Calu3 (cell line): Measurements from ENCODE around the gene NOB1. TPM values are rescaled to one million over a fixed set of nuclear protein-coding genes. Genes with fewer than 3 reads are reported as not detected.

Experiments
- BruUV-seq: library from RNA; stranded (reverse); fragments of 400-500 nt; replicated peaks from 2 replicates; lab custom pipeline; 2021; lab: Mats Ljungman, UMichigan
- CTCF ChIA-PET: fragments of 300-600 bp; sonication (Branson Sonifier 250); formaldehyde crosslinking; loops from one replicate; lab custom pipeline; 2022; ENCODE audit warnings: antibody characterized with exemption; lab: Charles Lee
- DNase-seq: peaks from one replicate; pipeline ENCODE4 v3.0.0; 2022
- H3K27ac Mint-ChIP-seq: one replicate; pipeline ENCODE4 v1.8.0; 2022; ENCODE audit warnings: mixed read lengths; ENCODE audit not compliant: unreplicated experiment
- H3K27me3 Mint-ChIP-seq: one replicate; pipeline ENCODE4 v1.8.0; 2022; ENCODE audit warnings: mixed read lengths; ENCODE audit not compliant: unreplicated experiment
- H3K36me3 Mint-ChIP-seq: one replicate; pipeline ENCODE4 v1.8.0; 2022; ENCODE audit warnings: mild to moderate bottlenecking, moderate library complexity, mixed read lengths; ENCODE audit not compliant: insufficient read depth, unreplicated experiment
- H3K4me1 Mint-ChIP-seq: one replicate; pipeline ENCODE4 v1.8.0; 2022; ENCODE audit warnings: mild to moderate bottlenecking, low read depth, mixed read lengths; ENCODE audit not compliant: unreplicated experiment
- H3K4me3 Mint-ChIP-seq: one replicate; pipeline ENCODE4 v1.8.0; 2022; ENCODE audit warnings: mild to moderate bottlenecking, low read depth, moderate library complexity, mixed read lengths; ENCODE audit not compliant: unreplicated experiment
- H3K9me3 Mint-ChIP-seq: one replicate; pipeline ENCODE4 v1.8.0; 2022; ENCODE audit warnings: low read depth, mixed read lengths; ENCODE audit not compliant: unreplicated experiment
- intact Hi-C: fragments of 100-400 bp; cut with micrococcal nuclease; formaldehyde crosslinking; loops from one replicate; pipeline ENCODE4 v1.10.0; 2022; ENCODE audit not compliant: unreplicated experiment
- total RNA-seq: library from RNA; stranded (reverse); gene quantifications from 2 replicates; pipeline ENCODE4 v1.2.3, GENCODE V29; 2022
- TF ChIP-seq, protein P1 (sequence below): fragments of 200-600 bp; IDR thresholded peaks from one replicate; pipeline ENCODE4 v1.8.0; 2022; ENCODE audit warnings: antibody characterized with exemption; ENCODE audit not compliant: unreplicated experiment

NOB1 gene
- total RNA-seq, 1 experiment from 2014 or later, result 82.4 TPM

DNA sequence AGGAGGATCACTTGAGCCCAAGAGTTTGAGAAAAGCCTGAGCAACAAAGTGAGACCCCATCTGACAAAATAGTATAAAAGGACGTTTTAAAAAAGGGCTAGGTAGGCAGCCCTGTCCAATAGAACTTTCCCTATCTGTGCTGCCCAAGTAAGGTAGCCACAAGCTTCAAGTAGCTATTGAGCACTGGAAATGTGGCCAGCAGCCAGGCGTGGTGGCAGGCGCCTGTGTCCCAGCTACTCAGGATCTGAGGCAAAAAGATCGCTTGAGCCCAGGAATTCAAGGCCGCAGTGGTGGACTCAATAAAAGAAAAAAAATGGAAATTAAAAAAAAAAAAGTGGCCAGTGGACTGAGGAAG lies 26.8 kb downstream of the NOB1 start:
- intact Hi-C loops, result loop anchor here (2.0 kb wide), 1 partner anchor 17 kb away; no protein-coding TSS in a partner anchor
- H3K9me3 Mint-ChIP-seq, result no peaks in the 10 kb centered on the region
- CTCF ChIA-PET, result interaction anchor here (1.4 to 1.8 kb wide), 3 partner anchors 25 to 35 kb away, joined by 3 to 5 read pairs (median 4); partner anchors contain the start of genes NOB1 and WWP2

DNA sequence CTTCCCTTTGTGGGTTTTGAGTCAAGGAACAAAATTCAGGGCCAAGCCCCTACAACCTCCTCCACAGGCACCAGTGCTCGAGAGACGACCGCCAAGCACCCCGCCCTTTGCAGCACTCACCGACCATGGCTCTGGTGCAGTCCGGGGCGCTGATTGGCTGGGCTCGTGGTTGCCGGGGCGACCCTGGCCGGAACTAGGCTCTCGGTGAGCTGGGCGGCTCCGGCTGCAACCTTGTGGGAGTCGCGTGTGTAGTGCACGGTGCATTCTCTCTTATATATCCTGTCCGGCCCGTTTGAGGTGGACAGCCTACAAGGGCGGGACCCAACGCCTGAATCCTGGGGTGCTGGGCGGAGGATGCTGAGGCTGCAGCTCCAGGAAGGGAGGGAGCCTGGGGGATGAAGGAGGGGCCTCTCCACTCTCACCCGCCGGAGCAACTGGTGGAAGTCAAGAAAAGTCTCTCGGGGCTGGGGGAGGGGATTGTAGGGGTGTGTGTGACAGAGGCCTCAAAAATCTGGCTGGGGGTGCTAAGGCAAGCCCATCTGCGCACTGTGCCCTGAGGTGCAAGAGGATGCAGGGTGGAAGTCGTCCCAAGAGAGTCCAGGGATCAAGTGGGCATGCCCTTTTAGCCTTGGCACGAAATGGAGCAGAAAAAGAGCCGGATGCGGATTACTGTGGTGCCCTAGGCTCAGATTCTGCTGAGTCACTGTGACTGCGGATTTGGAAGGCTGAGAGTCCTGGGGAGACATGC lies 28.2 kb downstream of the NOB1 start, which contains the start of gene NQO1:
TSS of gene NQO1 (minus strand) at position 248 of the 748 bp plus-strand sequence. CDS start at position 127, 121 bp downstream.
- H3K9me3 Mint-ChIP-seq, result no peaks in the 10 kb centered on the region
- intact Hi-C loops, result loop anchor here (1.0 to 2.0 kb wide), 2 partner anchors 16 to 28 kb away; partner anchors contain the start of gene NOB1
- H3K4me1 Mint-ChIP-seq, result peaks cover 38% of the 10 kb centered on the region
- BruUV-seq, result no TSS peak
- peak within 1 kb of the TSS; percentile 99 for H3K27ac Mint-ChIP-seq
- H3K36me3 Mint-ChIP-seq, result peaks cover 78% of the 10 kb centered on the region
- CTCF ChIA-PET, result interaction anchor here (0.5 to 1.5 kb wide), 9 partner anchors 14 to 330 kb away, joined by 3 to 12 read pairs (median 3); partner anchors contain the start of gene NOB1
- DNase-seq, result peak; percentile 99
- TF ChIP-seq, protein P1, sequence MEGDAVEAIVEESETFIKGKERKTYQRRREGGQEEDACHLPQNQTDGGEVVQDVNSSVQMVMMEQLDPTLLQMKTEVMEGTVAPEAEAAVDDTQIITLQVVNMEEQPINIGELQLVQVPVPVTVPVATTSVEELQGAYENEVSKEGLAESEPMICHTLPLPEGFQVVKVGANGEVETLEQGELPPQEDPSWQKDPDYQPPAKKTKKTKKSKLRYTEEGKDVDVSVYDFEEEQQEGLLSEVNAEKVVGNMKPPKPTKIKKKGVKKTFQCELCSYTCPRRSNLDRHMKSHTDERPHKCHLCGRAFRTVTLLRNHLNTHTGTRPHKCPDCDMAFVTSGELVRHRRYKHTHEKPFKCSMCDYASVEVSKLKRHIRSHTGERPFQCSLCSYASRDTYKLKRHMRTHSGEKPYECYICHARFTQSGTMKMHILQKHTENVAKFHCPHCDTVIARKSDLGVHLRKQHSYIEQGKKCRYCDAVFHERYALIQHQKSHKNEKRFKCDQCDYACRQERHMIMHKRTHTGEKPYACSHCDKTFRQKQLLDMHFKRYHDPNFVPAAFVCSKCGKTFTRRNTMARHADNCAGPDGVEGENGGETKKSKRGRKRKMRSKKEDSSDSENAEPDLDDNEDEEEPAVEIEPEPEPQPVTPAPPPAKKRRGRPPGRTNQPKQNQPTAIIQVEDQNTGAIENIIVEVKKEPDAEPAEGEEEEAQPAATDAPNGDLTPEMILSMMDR, result no peak
- H3K27me3 Mint-ChIP-seq, result no peaks in the 10 kb centered on the region
- H3K4me3 Mint-ChIP-seq, result peak within 1 kb of the TSS; percentile 81

More for the DNA sequence above, 26.8 kb downstream of the NOB1 start:
- Mint-ChIP-seq H3K27me3 (no peaks in the 10 kb centered on the region), H3K27ac (peak overlapping the region; percentile 99), H3K36me3 (peaks cover 75% of the 10 kb centered on the region), H3K4me1 (peaks cover 28% of the 10 kb centered on the region), H3K4me3 (peak overlapping the region; percentile 81)
- no TSS peak for BruUV-seq
- DNase-seq, result peak; percentile 31
- TF ChIP-seq, protein P1, result no peak

GRCh38 chr16:69725480-69726312 lies 29.0 kb downstream of the NOB1 start:
- intact Hi-C loops, result loop anchor here (1.0 to 2.0 kb wide), 2 partner anchors 15 to 29 kb away; partner anchors contain the start of gene NOB1
- TF ChIP-seq, protein P1, result no peak
- H3K9me3 Mint-ChIP-seq, result no peaks in the 10 kb centered on the region
- peak overlapping the region; percentile 81 for H3K4me3 Mint-ChIP-seq
- CTCF ChIA-PET, result interaction anchor here (0.5 to 1.7 kb wide), 8 partner anchors 14 to 330 kb away, joined by 3 to 12 read pairs (median 4); partner anchors contain the start of gene NOB1
- H3K27ac Mint-ChIP-seq, result peak overlapping the region; percentile 99
- no peaks in the 10 kb centered on the region for H3K27me3 Mint-ChIP-seq
- peaks cover 46% of the 10 kb centered on the region for H3K4me1 Mint-ChIP-seq
- TSS peak; percentile 74 for BruUV-seq
- peaks cover 86% of the 10 kb centered on the region for H3K36me3 Mint-ChIP-seq
- DNase-seq, result peak; percentile 37

DNA sequence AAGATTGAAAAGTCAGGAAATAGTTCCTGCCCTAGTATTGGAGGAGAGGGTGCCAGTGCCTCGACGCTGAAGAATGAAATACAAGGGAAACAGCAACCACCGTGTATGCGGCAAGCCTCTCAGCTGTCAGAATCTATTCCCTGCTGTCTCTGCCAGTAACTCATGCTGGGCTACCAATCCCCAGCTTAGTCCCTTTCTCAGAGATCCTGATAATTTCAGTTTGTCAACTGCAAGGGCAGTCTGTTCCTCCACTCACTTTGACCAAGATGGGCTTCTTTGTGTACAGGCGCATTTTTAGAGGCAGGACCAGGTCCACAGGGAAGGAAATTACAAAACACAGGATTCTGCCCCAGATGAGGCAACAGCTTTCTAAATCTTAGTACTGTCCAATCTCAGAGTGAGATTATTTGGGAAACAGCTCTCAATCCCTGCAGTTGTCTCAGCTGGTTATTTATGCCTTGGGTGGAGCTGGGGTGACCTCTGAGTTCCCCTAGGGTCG lies 29.7 kb downstream of the NOB1 start:
- no TSS peak for BruUV-seq
- Mint-ChIP-seq H3K27me3 (no peaks in the 10 kb centered on the region), H3K4me1 (peaks cover 43% of the 10 kb centered on the region), H3K4me3 (peak overlapping the region; percentile 81), H3K27ac (peak overlapping the region; percentile 99), H3K36me3 (peaks cover 87% of the 10 kb centered on the region), H3K9me3 (no peaks in the 10 kb centered on the region)
- intact Hi-C loops, result no loop called here
- CTCF ChIA-PET, result interaction anchor here (0.6 to 1.7 kb wide), 3 partner anchors 9 to 29 kb away, joined by 3 to 11 read pairs (median 4); partner anchors contain the start of gene NOB1
- no peak for DNase-seq
- TF ChIP-seq, protein P1, result no peak
